Esophagus muscularis mucosa (tissue), 4 donors: ENCODE results near the gene SPOCD1. TPM values are rescaled to one million over a fixed set of nuclear protein-coding genes. Genes with fewer than 3 reads are reported as not detected.

Experiments
- DNase-seq: peaks from one replicate; pipeline ENCODE4 v3.0.0-alpha.2; 2017; ENCODE audit errors: extremely low spot score
- H3K27ac ChIP-seq, 4 donors: fragments of 200-600 bp; sonication (generic); replicated peaks in 1 of 4; 1 replicate in 3 of 4; 2 replicates in 1 of 4; pipeline ENCODE4 v1.5.1; 2016 to 2019; ENCODE audit warnings: mild to moderate bottlenecking in 1 of 4
- H3K27me3 ChIP-seq, 4 donors: fragments of 200-600 bp; sonication (generic); one replicate each; pipeline versions ENCODE4 v1.5.1 to v1.6.0; 2016 to 2019
- H3K36me3 ChIP-seq, 4 donors: fragments of 200-600 bp; sonication (generic); one replicate each; pipeline ENCODE4 v1.5.1; 2016 to 2019
- H3K4me1 ChIP-seq, 4 donors: fragments of 200-600 bp; sonication (generic); one replicate each; pipeline ENCODE4 v1.5.1; 2016 to 2019
- H3K4me3 ChIP-seq, 4 donors: fragments of 200-600 bp; sonication (generic); 1 replicate in 2 of 4; 2 replicates in 2 of 4; pipeline ENCODE4 v1.5.1; 2016 to 2019; ENCODE audit warnings: mild to moderate bottlenecking in 4 of 4, moderate library complexity in 1 of 4
- H3K9me3 ChIP-seq, 4 donors: fragments of 200-600 bp; sonication (generic); 1 replicate in 3 of 4; 2 replicates in 1 of 4; pipeline ENCODE4 v1.5.1; 2016 to 2019
- EP300 ChIP-seq: sonication (generic); formaldehyde crosslinking; IDR thresholded peaks from one replicate; pipeline ENCODE4 v1.6.1; 2017; ENCODE audit warnings: antibody characterized with exemption
- POLR2A ChIP-seq: fragments of 450-650 bp; IDR thresholded peaks from one replicate; pipeline ENCODE4 v1.6.1; 2017; ENCODE audit warnings: antibody characterized with exemption, moderate library complexity, mild to moderate bottlenecking, low read depth
- POLR2AphosphoS5 ChIP-seq, 2 donors: sonication (generic); formaldehyde crosslinking; IDR thresholded peaks; one replicate each; pipeline ENCODE4 v1.6.1; 2017; ENCODE audit warnings: antibody characterized with exemption in 2 of 2
- WGBS: methylation state at CpG from one replicate; pipeline ENCODE4 v1.1.5; 2018; 5-methylcytosine and 5-hydroxymethylcytosine counted together
- intact Hi-C: fragments of 100-400 bp; cut with DNase I; formaldehyde crosslinking; loops from one replicate; pipeline ENCODE4 v1.15.1; 2023
- total RNA-seq, 4 donors: library from RNA; depleted of rRNA; stranded (reverse); fragments of >200 nt; gene quantifications; one replicate each; pipeline versions ENCODE4 v1.1.0 to v1.2.1, GENCODE V29; 2016
- TF ChIP-seq, protein P1 (sequence below), 3 experiments: fragments of 200-600 bp in 2 of 3; fragments of 450-650 bp in 1 of 3; sonication (generic) in 2 of 3; IDR thresholded peaks; one replicate each; pipeline ENCODE4 v1.5.1; 2017 to 2019; ENCODE audit warnings: antibody characterized with exemption in 3 of 3, mild to moderate bottlenecking in 2 of 3, moderate library complexity in 1 of 3

Gene SPOCD1
- total RNA-seq, 4 donors from 2014 or later: 0.17 to 0.19 (median 0.17) TPM; not detected in 1

DNA sequence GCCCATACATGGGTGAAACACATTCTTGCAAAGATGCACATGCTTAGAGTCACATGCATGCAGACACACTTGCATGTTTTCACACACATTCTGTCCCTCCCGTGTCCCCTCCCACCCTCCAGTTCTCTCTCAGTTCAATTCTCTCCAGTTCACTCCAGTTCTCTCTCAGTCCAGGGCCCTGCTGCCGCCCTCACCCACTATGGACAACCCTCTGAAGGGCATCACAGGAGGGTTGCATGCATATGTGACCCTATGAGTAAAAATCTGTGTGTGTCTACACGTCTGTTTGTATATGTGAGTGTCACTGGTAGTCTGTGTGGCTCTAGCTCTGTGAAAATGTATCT lies 29.9 kb downstream of the SPOCD1 start:
- WGBS: 83% methylated on average over 3 of the region's 3 CpGs
- TF ChIP-seq POLR2A: no peak
- TF ChIP-seq EP300: no peak
- TF ChIP-seq POLR2AphosphoS5 (IDR thresholded peaks at IDR 0.05): no peak
- TF ChIP-seq, protein P1, sequence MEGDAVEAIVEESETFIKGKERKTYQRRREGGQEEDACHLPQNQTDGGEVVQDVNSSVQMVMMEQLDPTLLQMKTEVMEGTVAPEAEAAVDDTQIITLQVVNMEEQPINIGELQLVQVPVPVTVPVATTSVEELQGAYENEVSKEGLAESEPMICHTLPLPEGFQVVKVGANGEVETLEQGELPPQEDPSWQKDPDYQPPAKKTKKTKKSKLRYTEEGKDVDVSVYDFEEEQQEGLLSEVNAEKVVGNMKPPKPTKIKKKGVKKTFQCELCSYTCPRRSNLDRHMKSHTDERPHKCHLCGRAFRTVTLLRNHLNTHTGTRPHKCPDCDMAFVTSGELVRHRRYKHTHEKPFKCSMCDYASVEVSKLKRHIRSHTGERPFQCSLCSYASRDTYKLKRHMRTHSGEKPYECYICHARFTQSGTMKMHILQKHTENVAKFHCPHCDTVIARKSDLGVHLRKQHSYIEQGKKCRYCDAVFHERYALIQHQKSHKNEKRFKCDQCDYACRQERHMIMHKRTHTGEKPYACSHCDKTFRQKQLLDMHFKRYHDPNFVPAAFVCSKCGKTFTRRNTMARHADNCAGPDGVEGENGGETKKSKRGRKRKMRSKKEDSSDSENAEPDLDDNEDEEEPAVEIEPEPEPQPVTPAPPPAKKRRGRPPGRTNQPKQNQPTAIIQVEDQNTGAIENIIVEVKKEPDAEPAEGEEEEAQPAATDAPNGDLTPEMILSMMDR (IDR thresholded peaks at IDR 0.05): no peak
- Histone ChIP-seq H3K4me1 (peaks cover 14 to 38% (median 36%) of the 10 kb centered on the region in 4 donors), H3K4me3 (no peak overlapping the region), H3K27ac (no peak overlapping the region), H3K9me3 (no peaks in the 10 kb centered on the region), H3K36me3 (no peaks in the 10 kb centered on the region), H3K27me3 (peaks cover 0 to 7% (median 0%) of the 10 kb centered on the region in 4 donors)
- no peak for DNase-seq
- intact Hi-C loops: loop anchor here (5.0 to 10.0 kb wide), 3 partner anchors 39 to 224 kb away; no protein-coding TSS in a partner anchor

DNA sequence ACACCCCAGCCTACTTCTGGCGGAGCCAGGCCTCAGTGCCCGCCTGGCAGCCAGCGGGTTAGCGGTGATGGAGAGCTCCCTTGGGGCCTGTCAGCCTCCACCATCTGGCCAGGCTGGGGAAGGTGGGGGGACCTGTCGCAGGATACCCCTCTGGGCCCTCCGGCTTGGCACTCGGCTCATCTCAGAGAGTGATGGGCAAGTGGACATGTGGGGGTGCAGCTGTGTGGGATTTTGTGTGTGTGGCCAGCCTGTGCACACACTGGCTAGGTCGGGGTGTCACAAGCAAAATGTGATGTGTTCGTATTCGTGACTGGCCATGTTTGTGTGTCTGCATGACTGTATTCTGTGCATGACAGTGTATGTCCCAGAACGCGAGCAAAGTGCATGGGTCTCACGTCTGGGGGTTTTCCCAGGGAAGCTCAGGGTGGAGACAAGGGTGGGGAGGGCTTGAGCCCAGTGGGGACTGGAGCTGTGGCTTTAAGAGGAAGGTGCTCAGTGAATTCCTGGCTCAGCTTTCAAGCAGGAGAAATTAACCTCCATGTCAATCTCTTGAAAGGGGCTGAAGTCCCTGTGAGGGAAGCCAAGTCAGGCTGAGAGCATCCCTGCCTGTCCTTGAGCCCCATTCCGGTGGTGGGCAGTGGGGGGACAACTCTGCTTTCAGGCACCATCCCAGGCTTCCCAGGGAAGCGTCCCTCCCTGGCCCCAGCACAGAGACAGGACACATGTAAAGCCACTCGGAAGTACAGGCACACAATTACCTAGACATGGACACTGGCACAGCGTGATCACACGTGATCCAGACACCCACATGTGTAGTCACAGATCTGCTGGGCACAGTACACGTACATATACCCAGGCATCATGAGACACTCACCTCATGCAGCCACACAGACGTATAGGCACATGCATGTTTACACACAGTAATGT lies 30.5 kb downstream of the SPOCD1 start:
- no peak for TF ChIP-seq EP300
- TF ChIP-seq, protein P1 (IDR thresholded peaks at IDR 0.05): no peak
- no peak for TF ChIP-seq POLR2AphosphoS5 (IDR thresholded peaks at IDR 0.05)
- TF ChIP-seq POLR2A: no peak
- Histone ChIP-seq H3K27me3 (peaks cover 0 to 7% (median 0%) of the 10 kb centered on the region in 4 donors), H3K9me3 (no peaks in the 10 kb centered on the region), H3K4me3 (no peak overlapping the region), H3K4me1 (peaks cover 14 to 38% (median 36%) of the 10 kb centered on the region in 4 donors), H3K36me3 (no peaks in the 10 kb centered on the region), H3K27ac (no peak overlapping the region)
- 89% methylated on average over 17 of the region's 20 CpGs for WGBS
- no peak for DNase-seq
- intact Hi-C loops: loop anchor here (5.0 to 10.0 kb wide), 3 partner anchors 38 to 223 kb away; no protein-coding TSS in a partner anchor

DNA sequence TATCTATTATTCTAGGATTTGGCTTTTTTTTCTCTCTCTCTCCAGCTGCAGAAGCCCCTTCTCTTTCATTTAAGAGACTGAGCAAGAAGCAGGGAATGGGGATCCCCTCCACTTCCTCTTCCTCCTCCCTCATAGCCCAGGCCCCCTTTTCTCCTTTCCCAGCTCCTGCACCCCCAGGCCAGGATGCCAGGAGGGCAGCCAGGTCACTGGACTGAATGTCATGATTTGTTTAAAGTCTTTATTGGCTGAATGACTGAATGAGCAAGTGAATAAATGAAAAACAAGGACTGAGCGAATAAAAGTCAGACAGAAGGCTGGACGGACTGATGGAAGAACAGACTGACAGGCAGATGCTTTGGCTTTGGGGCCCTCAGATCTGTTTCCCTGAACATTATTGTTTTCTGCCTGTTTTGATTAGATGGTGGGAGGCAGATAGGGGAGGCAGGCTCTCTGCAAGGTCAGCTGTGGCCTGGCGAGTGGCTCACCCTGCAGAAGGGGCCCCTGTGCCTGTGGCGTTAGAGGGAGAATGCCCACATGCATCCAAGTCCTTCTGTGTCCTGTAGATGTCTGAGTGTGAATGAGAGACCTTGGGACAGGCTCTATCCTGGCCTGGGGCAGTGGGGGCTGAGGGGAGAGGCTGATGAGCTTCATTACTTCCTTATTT lies 31.3 kb downstream of the SPOCD1 start:
- peaks cover 13 to 36% (median 34%) of the 10 kb centered on the region in 4 donors for H3K4me1 ChIP-seq
- no peak overlapping the region for H3K27ac ChIP-seq
- TF ChIP-seq, protein P1 (IDR thresholded peaks at IDR 0.05): no peak
- TF ChIP-seq EP300 (no peak), POLR2AphosphoS5 (IDR thresholded peaks at IDR 0.05) (no peak), POLR2A (no peak)
- H3K4me3 ChIP-seq: no peak overlapping the region
- H3K9me3 ChIP-seq: no peaks in the 10 kb centered on the region
- no peaks in the 10 kb centered on the region for H3K36me3 ChIP-seq
- no peak for DNase-seq
- intact Hi-C loops: loop anchor here (5.0 to 10.0 kb wide), 3 partner anchors 37 to 222 kb away; no protein-coding TSS in a partner anchor
- WGBS: 83% methylated on average over 4 of the region's 4 CpGs
- H3K27me3 ChIP-seq: peaks cover 0 to 7% (median 0%) of the 10 kb centered on the region in 4 donors

DNA sequence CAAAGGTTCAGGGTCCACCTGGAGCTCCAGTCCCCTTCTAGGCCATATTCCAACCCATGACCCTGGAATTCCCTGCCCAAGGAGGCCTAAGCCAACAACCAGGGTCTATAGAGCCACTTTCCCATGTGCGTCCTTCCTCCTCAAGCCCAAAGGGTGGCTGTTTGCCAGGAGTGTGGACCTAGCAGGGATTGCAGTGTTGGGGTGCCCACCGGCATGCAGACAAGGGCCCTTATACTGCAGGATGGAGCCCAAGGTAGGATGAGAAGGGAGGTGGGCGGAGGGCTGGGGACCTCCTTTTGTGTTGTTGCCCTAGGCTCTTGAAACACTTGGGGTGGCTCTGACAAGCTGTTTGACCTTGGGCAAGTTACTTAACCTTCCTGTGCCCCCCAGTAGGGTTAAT lies 32.0 kb downstream of the SPOCD1 start:
- H3K4me1 ChIP-seq: peaks cover 11 to 29% (median 28%) of the 10 kb centered on the region in 4 donors
- H3K27me3 ChIP-seq: peaks cover 0 to 7% (median 0%) of the 10 kb centered on the region in 4 donors
- H3K4me3 ChIP-seq: no peak overlapping the region
- WGBS: 87% methylated on average over 3 of the region's 3 CpGs
- no peaks in the 10 kb centered on the region for H3K36me3 ChIP-seq
- no peak for TF ChIP-seq POLR2AphosphoS5 (IDR thresholded peaks at IDR 0.05)
- TF ChIP-seq POLR2A: no peak
- no peak for TF ChIP-seq EP300
- TF ChIP-seq, protein P1 (IDR thresholded peaks at IDR 0.05): no peak
- no peak overlapping the region for H3K27ac ChIP-seq
- DNase-seq: no peak
- H3K9me3 ChIP-seq: no peaks in the 10 kb centered on the region
- intact Hi-C loops: loop anchor here (10.0 kb wide), 1 partner anchor 69 kb away; no protein-coding TSS in a partner anchor
